HEK293 (cell line): ENCODE measurements around the gene TWIST1.

Experiments used
- TCF7L2 ChIP-seq: IDR thresholded peaks from 2 replicates; pipeline ENCODE4 v1.6.1; 2011; ENCODE audit warnings: low read depth, mild to moderate bottlenecking, inconsistent platforms, low read length, moderate library complexity, borderline replicate concordance
- ZBTB7A ChIP-seq: fragments of 450-650 bp; formaldehyde crosslinking; IDR thresholded peaks from 2 replicates; pipeline ENCODE4 v1.5.1; 2016; ENCODE audit warnings: low read depth, missing biosample characterization, missing genetic modification characterization
- ZFP3 ChIP-seq: fragments of 450-650 bp; formaldehyde crosslinking; IDR thresholded peaks from 2 replicates; pipeline ENCODE4 v1.5.1; 2016; ENCODE audit warnings: low read depth, missing biosample characterization, missing genetic modification characterization
- ZNF324 ChIP-seq: fragments of 450-650 bp; formaldehyde crosslinking; IDR thresholded peaks from 2 replicates; pipeline ENCODE4 v1.5.1; 2016; ENCODE audit warnings: missing biosample characterization, missing genetic modification characterization
- ZNF341 ChIP-seq: fragments of 450-650 bp; formaldehyde crosslinking; IDR thresholded peaks from 2 replicates; pipeline ENCODE4; 2016; ENCODE audit warnings: low read depth, missing biosample characterization, missing genetic modification characterization
- ZNF777 ChIP-seq: fragments of 450-650 bp; formaldehyde crosslinking; IDR thresholded peaks from 2 replicates; pipeline ENCODE4 v1.5.1; 2017; ENCODE audit warnings: missing biosample characterization, missing genetic modification characterization, borderline replicate concordance
- TF ChIP-seq, protein P1 (sequence below): fragments of 450-650 bp; formaldehyde crosslinking; IDR thresholded peaks from 2 replicates; pipeline ENCODE4 v1.5.1; 2017; ENCODE audit warnings: missing biosample characterization, mild to moderate bottlenecking, missing genetic modification characterization, moderate library complexity
- TF ChIP-seq, protein P2 (sequence below): fragments of 450-650 bp; formaldehyde crosslinking; IDR thresholded peaks from 2 replicates; pipeline ENCODE4 v1.5.1; 2016; ENCODE audit warnings: missing biosample characterization, missing genetic modification characterization
- TF ChIP-seq, protein P3 (sequence below): fragments of 450-650 bp; formaldehyde crosslinking; conservative IDR thresholded peaks from 2 replicates; pipeline ENCODE4 v1.5.1; 2016; ENCODE audit warnings: low read depth, missing biosample characterization, missing genetic modification characterization
- TF ChIP-seq, protein P4 (sequence below): fragments of 450-650 bp; formaldehyde crosslinking; IDR thresholded peaks from 2 replicates; pipeline ENCODE4 v1.5.1; 2016; ENCODE audit warnings: missing biosample characterization, missing genetic modification characterization
- TF ChIP-seq, protein P5 (sequence below): fragments of 450-650 bp; formaldehyde crosslinking; IDR thresholded peaks from 2 replicates; pipeline ENCODE4 v1.5.1; 2016; ENCODE audit warnings: missing biosample characterization, missing genetic modification characterization, low read depth
- TF ChIP-seq, protein P6 (sequence below): fragments of 450-650 bp; formaldehyde crosslinking; conservative IDR thresholded peaks from 2 replicates; pipeline ENCODE4 v1.5.1; 2016; ENCODE audit warnings: low read depth, missing biosample characterization, missing genetic modification characterization

DNA sequence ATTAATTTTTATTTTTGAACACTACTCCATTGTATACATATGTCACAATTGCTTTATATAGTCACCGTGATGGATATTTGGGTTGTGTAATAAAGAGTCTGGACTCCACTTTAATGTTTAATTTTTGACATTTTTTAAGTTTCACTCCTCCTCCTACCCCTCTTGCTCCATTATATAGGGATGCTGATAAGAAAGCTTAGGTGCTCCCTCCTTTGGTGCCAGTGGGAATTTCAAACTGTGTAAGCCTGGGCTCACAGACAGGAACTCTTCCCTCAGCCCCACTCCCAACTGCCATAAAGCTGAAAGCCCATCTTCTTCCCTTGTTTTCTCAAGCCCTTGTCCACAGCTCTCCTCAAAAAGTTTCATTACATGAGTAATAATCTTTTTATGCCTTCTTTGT lies 47.6 kb downstream of the TWIST1 start:
- TF ChIP-seq, protein P1, sequence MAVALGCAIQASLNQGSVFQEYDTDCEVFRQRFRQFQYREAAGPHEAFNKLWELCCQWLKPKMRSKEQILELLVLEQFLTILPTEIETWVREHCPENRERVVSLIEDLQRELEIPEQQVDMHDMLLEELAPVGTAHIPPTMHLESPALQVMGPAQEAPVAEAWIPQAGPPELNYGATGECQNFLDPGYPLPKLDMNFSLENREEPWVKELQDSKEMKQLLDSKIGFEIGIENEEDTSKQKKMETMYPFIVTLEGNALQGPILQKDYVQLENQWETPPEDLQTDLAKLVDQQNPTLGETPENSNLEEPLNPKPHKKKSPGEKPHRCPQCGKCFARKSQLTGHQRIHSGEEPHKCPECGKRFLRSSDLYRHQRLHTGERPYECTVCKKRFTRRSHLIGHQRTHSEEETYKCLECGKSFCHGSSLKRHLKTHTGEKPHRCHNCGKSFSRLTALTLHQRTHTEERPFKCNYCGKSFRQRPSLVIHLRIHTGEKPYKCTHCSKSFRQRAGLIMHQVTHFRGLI, result no peak
- TF ChIP-seq ZBTB7A (tag by site-specific recombination) (no peak), ZFP3 (tag by site-specific recombination) (no peak), ZNF324 (tag by site-specific recombination) (no peak), ZNF777 (tag by site-specific recombination) (no peak), TCF7L2 (no peak), ZNF341 (tag by site-specific recombination) (no peak)
- TF ChIP-seq, protein P2, sequence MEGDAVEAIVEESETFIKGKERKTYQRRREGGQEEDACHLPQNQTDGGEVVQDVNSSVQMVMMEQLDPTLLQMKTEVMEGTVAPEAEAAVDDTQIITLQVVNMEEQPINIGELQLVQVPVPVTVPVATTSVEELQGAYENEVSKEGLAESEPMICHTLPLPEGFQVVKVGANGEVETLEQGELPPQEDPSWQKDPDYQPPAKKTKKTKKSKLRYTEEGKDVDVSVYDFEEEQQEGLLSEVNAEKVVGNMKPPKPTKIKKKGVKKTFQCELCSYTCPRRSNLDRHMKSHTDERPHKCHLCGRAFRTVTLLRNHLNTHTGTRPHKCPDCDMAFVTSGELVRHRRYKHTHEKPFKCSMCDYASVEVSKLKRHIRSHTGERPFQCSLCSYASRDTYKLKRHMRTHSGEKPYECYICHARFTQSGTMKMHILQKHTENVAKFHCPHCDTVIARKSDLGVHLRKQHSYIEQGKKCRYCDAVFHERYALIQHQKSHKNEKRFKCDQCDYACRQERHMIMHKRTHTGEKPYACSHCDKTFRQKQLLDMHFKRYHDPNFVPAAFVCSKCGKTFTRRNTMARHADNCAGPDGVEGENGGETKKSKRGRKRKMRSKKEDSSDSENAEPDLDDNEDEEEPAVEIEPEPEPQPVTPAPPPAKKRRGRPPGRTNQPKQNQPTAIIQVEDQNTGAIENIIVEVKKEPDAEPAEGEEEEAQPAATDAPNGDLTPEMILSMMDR (tag by site-specific recombination), result no peak
- TF ChIP-seq, protein P3, sequence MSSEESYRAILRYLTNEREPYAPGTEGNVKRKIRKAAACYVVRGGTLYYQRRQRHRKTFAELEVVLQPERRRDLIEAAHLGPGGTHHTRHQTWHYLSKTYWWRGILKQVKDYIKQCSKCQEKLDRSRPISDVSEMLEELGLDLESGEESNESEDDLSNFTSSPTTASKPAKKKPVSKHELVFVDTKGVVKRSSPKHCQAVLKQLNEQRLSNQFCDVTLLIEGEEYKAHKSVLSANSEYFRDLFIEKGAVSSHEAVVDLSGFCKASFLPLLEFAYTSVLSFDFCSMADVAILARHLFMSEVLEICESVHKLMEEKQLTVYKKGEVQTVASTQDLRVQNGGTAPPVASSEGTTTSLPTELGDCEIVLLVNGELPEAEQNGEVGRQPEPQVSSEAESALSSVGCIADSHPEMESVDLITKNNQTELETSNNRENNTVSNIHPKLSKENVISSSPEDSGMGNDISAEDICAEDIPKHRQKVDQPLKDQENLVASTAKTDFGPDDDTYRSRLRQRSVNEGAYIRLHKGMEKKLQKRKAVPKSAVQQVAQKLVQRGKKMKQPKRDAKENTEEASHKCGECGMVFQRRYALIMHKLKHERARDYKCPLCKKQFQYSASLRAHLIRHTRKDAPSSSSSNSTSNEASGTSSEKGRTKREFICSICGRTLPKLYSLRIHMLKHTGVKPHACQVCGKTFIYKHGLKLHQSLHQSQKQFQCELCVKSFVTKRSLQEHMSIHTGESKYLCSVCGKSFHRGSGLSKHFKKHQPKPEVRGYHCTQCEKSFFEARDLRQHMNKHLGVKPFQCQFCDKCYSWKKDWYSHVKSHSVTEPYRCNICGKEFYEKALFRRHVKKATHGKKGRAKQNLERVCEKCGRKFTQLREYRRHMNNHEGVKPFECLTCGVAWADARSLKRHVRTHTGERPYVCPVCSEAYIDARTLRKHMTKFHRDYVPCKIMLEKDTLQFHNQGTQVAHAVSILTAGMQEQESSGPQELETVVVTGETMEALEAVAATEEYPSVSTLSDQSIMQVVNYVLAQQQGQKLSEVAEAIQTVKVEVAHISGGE (tag by site-specific recombination), result no peak
- TF ChIP-seq, protein P4, sequence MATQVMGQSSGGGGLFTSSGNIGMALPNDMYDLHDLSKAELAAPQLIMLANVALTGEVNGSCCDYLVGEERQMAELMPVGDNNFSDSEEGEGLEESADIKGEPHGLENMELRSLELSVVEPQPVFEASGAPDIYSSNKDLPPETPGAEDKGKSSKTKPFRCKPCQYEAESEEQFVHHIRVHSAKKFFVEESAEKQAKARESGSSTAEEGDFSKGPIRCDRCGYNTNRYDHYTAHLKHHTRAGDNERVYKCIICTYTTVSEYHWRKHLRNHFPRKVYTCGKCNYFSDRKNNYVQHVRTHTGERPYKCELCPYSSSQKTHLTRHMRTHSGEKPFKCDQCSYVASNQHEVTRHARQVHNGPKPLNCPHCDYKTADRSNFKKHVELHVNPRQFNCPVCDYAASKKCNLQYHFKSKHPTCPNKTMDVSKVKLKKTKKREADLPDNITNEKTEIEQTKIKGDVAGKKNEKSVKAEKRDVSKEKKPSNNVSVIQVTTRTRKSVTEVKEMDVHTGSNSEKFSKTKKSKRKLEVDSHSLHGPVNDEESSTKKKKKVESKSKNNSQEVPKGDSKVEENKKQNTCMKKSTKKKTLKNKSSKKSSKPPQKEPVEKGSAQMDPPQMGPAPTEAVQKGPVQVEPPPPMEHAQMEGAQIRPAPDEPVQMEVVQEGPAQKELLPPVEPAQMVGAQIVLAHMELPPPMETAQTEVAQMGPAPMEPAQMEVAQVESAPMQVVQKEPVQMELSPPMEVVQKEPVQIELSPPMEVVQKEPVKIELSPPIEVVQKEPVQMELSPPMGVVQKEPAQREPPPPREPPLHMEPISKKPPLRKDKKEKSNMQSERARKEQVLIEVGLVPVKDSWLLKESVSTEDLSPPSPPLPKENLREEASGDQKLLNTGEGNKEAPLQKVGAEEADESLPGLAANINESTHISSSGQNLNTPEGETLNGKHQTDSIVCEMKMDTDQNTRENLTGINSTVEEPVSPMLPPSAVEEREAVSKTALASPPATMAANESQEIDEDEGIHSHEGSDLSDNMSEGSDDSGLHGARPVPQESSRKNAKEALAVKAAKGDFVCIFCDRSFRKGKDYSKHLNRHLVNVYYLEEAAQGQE (tag by site-specific recombination), result no peak
- TF ChIP-seq, protein P5, sequence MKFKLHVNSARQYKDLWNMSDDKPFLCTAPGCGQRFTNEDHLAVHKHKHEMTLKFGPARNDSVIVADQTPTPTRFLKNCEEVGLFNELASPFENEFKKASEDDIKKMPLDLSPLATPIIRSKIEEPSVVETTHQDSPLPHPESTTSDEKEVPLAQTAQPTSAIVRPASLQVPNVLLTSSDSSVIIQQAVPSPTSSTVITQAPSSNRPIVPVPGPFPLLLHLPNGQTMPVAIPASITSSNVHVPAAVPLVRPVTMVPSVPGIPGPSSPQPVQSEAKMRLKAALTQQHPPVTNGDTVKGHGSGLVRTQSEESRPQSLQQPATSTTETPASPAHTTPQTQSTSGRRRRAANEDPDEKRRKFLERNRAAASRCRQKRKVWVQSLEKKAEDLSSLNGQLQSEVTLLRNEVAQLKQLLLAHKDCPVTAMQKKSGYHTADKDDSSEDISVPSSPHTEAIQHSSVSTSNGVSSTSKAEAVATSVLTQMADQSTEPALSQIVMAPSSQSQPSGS (tag by site-specific recombination), result no peak
- TF ChIP-seq, protein P6, sequence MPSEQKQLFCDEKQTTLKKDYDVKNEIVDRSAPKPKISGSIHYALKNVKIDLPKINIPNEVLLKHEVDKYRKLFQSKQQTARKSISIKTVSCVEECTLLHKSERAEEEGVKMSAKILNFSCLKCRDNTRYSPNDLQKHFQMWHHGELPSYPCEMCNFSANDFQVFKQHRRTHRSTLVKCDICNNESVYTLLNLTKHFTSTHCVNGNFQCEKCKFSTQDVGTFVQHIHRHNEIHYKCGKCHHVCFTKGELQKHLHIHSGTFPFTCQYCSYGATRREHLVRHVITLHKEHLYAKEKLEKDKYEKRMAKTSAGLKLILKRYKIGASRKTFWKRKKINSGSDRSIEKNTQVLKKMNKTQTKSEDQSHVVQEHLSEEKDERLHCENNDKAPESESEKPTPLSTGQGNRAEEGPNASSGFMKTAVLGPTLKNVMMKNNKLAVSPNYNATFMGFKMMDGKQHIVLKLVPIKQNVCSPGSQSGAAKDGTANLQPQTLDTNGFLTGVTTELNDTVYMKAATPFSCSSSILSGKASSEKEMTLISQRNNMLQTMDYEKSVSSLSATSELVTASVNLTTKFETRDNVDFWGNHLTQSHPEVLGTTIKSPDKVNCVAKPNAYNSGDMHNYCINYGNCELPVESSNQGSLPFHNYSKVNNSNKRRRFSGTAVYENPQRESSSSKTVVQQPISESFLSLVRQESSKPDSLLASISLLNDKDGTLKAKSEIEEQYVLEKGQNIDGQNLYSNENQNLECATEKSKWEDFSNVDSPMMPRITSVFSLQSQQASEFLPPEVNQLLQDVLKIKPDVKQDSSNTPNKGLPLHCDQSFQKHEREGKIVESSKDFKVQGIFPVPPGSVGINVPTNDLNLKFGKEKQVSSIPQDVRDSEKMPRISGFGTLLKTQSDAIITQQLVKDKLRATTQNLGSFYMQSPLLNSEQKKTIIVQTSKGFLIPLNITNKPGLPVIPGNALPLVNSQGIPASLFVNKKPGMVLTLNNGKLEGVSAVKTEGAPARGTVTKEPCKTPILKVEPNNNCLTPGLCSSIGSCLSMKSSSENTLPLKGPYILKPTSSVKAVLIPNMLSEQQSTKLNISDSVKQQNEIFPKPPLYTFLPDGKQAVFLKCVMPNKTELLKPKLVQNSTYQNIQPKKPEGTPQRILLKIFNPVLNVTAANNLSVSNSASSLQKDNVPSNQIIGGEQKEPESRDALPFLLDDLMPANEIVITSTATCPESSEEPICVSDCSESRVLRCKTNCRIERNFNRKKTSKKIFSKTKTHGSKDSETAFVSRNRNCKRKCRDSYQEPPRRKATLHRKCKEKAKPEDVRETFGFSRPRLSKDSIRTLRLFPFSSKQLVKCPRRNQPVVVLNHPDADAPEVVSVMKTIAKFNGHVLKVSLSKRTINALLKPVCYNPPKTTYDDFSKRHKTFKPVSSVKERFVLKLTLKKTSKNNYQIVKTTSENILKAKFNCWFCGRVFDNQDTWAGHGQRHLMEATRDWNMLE (tag by site-specific recombination), result no peak
